ENCODE measurements around the gene HS3ST3B1. TPM values are rescaled to one million over a fixed set of nuclear protein-coding genes. Genes with fewer than 3 reads are reported as not detected.

Gene HS3ST3B1
- total and polyA plus RNA-seq, 2 of the 4 experiments (the other 2 are of a cell fraction), result 3.1 to 4.3 TPM

DNA sequence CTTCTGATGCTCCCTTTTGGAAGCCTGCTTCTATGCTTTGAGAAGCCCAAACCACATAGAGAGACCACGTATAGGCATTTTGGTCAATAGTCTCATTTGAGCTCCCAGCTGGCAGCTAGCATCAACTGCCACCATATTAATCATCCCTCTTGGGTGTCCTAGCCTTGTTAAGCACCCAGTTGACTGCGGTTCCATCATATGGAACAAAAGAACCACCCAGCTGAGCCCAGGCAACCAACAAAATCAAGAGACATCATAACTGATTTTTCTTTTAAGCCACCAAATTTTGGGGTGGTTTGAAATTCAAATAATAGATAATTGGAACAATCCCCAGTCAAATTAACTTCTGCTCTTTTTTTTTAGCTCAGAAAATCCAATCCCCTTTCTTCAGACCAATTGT lies 53.9 kb downstream of the HS3ST3B1 start:
- no peak overlapping the region for H3K4me2 ChIP-seq (ENCODE audit: low read depth, low read length)
- no peak overlapping the region; the same call in 1 of the 2 replicates for H4K91ac ChIP-seq (ENCODE audit: insufficient read depth, low read depth, low read length)
- no TSS peak for BruUV-seq (replicated peaks)
- H3K79me1 ChIP-seq (ENCODE audit: low read depth in 1 of 2, low read length in 2 of 2), result no peaks in the 10 kb centered on the region
- 0 out of 2 replicates have a peak overlapping the region, but pooled peaks have one; percentile 31 for H3K14ac ChIP-seq (replicated peaks; ENCODE audit: low read depth, low read length)
- WGBS, 2 experiments (ENCODE audit: extremely low coverage in 2 of 2, insufficient read length in 1 of 2), result 100% methylated on average over 1 of the region's 2 CpGs; no CpG with 5 or more reads in 1 of the 2 experiments
- CTCF ChIA-PET, result interaction anchor here (0.6 kb wide), 1 partner anchor 645 kb away, joined by 3 read pairs; no protein-coding TSS in a partner anchor
- H3K4me3 ChIP-seq (ENCODE audit: insufficient read depth, low read depth, low read length), result no peak overlapping the region
- ATAC-seq (ENCODE audit: low read depth), result no peak
- no peaks in the 10 kb centered on the region for H4K20me1 ChIP-seq (ENCODE audit: insufficient read depth, low read length)
- no peak overlapping the region for H3K4ac ChIP-seq (ENCODE audit: low read depth, low read length)
- POLR2A ChIA-PET (ENCODE audit: unreplicated experiment), result no interaction called here
- peaks cover 11% of the 10 kb centered on the region for H3K4me1 ChIP-seq (ENCODE audit: control insufficient read depth, insufficient read depth, low read length)
- in situ Hi-C loops (cut with MboI; ENCODE audit: low sequenced_read_pairs), result no loop called here
- H4K5ac ChIP-seq (ENCODE audit: low read depth, low read length), result no peak overlapping the region
- no peaks in the 10 kb centered on the region for H3K27me3 ChIP-seq (ENCODE audit: control insufficient read depth, insufficient read depth, low read length)
- no peak for TF ChIP-seq CEBPB (IDR thresholded peaks at IDR 0.05; ENCODE audit: low read depth, low read length)
- no peak for TF ChIP-seq SMC3 (IDR thresholded peaks at IDR 0.05; ENCODE audit: low read depth, low read length)
- TF ChIP-seq, protein P1, sequence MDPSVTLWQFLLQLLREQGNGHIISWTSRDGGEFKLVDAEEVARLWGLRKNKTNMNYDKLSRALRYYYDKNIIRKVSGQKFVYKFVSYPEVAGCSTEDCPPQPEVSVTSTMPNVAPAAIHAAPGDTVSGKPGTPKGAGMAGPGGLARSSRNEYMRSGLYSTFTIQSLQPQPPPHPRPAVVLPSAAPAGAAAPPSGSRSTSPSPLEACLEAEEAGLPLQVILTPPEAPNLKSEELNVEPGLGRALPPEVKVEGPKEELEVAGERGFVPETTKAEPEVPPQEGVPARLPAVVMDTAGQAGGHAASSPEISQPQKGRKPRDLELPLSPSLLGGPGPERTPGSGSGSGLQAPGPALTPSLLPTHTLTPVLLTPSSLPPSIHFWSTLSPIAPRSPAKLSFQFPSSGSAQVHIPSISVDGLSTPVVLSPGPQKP (IDR thresholded peaks at IDR 0.05; ENCODE audit: borderline replicate concordance, low read depth, low read length), result no peak
- H3K18ac ChIP-seq (ENCODE audit: low read depth, low read length), result no peak overlapping the region
- peak overlapping the region; percentile 39; the same call in 1 of the 2 replicates for H2BK120ac ChIP-seq (ENCODE audit: low read depth, low read length)
- H3K9me3 ChIP-seq (ENCODE audit: control insufficient read depth, insufficient read depth, low read length), result no peaks in the 10 kb centered on the region
- H4K8ac ChIP-seq (ENCODE audit: low read depth in 2 of 2, low read length in 2 of 2), result no peak overlapping the region
- no peak overlapping the region for H2BK5ac ChIP-seq (ENCODE audit: low read depth, low read length, poor library complexity, severe bottlenecking)
- no peak overlapping the region for H3K27ac ChIP-seq (ENCODE audit: insufficient read depth, low read length)
- H2AK5ac ChIP-seq (ENCODE audit: low read depth, low read length), result no peak overlapping the region
- H2AFZ ChIP-seq (replicated peaks; ENCODE audit: low read length, poor library complexity), result no peak overlapping the region
- peaks cover 3% of the 10 kb centered on the region for H3K9me1 ChIP-seq (ENCODE audit: insufficient read depth, low read length)
- H3K36me3 ChIP-seq (ENCODE audit: control insufficient read depth, insufficient read depth, low read length), result 0 out of 2 replicates have a peak, but pooled peaks cover 2% of the 10 kb centered on the region
- dilution Hi-C loops (cut with HindIII; ENCODE audit: low sequenced_read_pairs, unreplicated experiment), result no loop called here
- peak overlapping the region; percentile 39; the same call in 1 of the 2 replicates for H2BK20ac ChIP-seq (ENCODE audit: low read depth, low read length)
- H3K23ac ChIP-seq (ENCODE audit: low read depth, low read length), result no peak overlapping the region
- H3K56ac ChIP-seq (ENCODE audit: extremely low read depth, insufficient read depth, low read length), result no peak overlapping the region
- no peak overlapping the region for H2BK15ac ChIP-seq (ENCODE audit: low read depth, low read length)
- no peak overlapping the region for H3K9ac ChIP-seq (ENCODE audit: low read depth, low read length)
- H2AK9ac ChIP-seq (replicated peaks; ENCODE audit: low read depth, low read length, poor library complexity), result no peak overlapping the region
- intact Hi-C loops (cut with micrococcal nuclease), result no loop called here
- DNase-seq, result no peak
